Measurements from ENCODE around the gene TDRKH. TPM values are rescaled to one million over a fixed set of nuclear protein-coding genes. Genes with fewer than 3 reads are reported as not detected.

The TDRKH gene
- total and polyA plus RNA-seq, 2 experiments from 2014 or later = 10.2 to 25.6 TPM

DNA sequence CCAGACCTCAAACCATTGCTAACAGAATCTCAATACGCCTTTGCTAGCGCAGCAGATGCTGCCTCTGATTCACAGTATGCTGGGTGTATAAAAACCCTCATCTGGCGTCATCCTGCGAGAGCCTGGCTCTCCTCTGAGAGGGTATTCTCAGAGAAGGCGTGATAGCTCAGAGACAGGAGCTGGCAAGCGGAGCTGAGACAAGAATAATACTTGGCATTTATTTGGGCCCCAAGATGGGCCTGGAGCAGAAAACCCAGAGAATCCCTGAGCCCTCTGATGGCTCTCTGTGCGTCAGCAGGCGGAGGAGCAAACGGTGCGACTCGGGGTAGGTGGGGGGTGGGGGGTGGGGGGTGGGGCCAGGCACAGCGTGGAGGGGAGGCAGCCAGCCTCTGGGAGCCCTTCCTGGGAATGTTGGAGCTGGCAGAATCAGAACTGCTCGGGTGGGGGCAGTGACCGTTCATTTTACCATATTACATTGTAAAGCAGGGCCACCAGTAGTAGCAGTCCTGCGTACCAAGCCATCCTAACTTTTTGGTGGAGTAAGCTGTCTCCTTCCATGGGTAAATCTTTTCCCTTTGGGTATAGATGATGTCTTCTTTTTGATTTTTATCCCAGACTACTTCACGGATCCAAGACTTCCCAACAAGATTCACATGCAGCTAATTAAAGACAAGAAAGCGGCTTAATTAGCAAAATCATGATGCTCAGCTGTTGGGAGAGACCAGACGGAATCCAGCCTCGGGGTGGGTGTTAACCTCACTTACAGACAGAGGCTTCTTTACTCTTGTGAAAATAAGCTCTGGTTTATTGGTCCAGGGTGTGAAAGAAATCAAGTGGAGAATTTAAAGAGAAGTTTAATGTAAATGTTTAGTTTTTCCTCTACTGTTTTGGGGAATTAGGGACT is 61.9 kb downstream of the TDRKH start:
- Histone ChIP-seq H3K4me2 (peak overlapping the region; percentile 67), H3K36me3 (ENCODE audit: insufficient read depth) (no peaks in the 10 kb centered on the region), H3K79me2 (replicated peaks; ENCODE audit: insufficient read depth) (no peaks in the 10 kb centered on the region), H3K9me2 (ENCODE audit: insufficient read depth) (no peaks in the 10 kb centered on the region), H3K27ac (ENCODE audit: low read depth) (no peak overlapping the region), H3K4me1 (ENCODE audit: insufficient read depth) (peaks cover 24% of the 10 kb centered on the region), H3K27me3 (ENCODE audit: insufficient read depth) (peaks cover 3% of the 10 kb centered on the region), H2AFZ (peak overlapping the region; percentile 91), H3F3A (replicated peaks; ENCODE audit: low read depth) (0 out of 2 replicates have a peak, but pooled peaks cover 3% of the 10 kb centered on the region), H4K20me1 (replicated peaks; ENCODE audit: insufficient read depth) (no peaks in the 10 kb centered on the region), H3K4me3 (peak overlapping the region; percentile 45)
- Mint-ChIP-seq H3K27ac (no peak overlapping the region), H3K4me1 (peaks cover 37% of the 10 kb centered on the region), H3K27me3 (ENCODE audit: insufficient read depth, low read depth, poor library complexity) (peaks cover 12% of the 10 kb centered on the region), H3K36me3 (ENCODE audit: low read depth) (no peaks in the 10 kb centered on the region), H3K9me3 (no peaks in the 10 kb centered on the region), H3K4me3 (peak overlapping the region; percentile 41)
- DNase-seq (ENCODE audit: low spot score) (peak; percentile 72), ATAC-seq (peak; percentile 80)
- no peak for TF ChIP-seq EZH2 (IDR thresholded peaks at IDR 0.05; ENCODE audit: low read depth, unreplicated experiment)
- no peak for TF ChIP-seq ETS1 (IDR thresholded peaks at IDR 0.05)
- no peak for TF ChIP-seq EZH2phosphoT487 (IDR thresholded peaks at IDR 0.05; ENCODE audit: unreplicated experiment)
- no peak for TF ChIP-seq CREB1 (CRISPR knock-in tag; IDR thresholded peaks at IDR 0.05; ENCODE audit: low read depth)
- no peak for TF ChIP-seq REST (IDR thresholded peaks at IDR 0.05; ENCODE audit: unreplicated experiment)
- TF ChIP-seq, protein P1, sequence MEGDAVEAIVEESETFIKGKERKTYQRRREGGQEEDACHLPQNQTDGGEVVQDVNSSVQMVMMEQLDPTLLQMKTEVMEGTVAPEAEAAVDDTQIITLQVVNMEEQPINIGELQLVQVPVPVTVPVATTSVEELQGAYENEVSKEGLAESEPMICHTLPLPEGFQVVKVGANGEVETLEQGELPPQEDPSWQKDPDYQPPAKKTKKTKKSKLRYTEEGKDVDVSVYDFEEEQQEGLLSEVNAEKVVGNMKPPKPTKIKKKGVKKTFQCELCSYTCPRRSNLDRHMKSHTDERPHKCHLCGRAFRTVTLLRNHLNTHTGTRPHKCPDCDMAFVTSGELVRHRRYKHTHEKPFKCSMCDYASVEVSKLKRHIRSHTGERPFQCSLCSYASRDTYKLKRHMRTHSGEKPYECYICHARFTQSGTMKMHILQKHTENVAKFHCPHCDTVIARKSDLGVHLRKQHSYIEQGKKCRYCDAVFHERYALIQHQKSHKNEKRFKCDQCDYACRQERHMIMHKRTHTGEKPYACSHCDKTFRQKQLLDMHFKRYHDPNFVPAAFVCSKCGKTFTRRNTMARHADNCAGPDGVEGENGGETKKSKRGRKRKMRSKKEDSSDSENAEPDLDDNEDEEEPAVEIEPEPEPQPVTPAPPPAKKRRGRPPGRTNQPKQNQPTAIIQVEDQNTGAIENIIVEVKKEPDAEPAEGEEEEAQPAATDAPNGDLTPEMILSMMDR (conservative IDR thresholded peaks at IDR 0.05; ENCODE audit: low read depth in 2 of 2) = no peak
- TF ChIP-seq NANOG (IDR thresholded peaks at IDR 0.05; ENCODE audit: borderline replicate concordance) = no peak
- TF ChIP-seq JUNB (IDR thresholded peaks at IDR 0.05; ENCODE audit: unreplicated experiment) = no peak
- no peak for TF ChIP-seq ZNF462 (CRISPR knock-in tag; IDR thresholded peaks at IDR 0.05)
- no peak for TF ChIP-seq ZNF331 (CRISPR knock-in tag; IDR thresholded peaks at IDR 0.05; ENCODE audit: low read depth)
- no peak for TF ChIP-seq POLR2AphosphoS5 (IDR thresholded peaks at IDR 0.05; ENCODE audit: low read depth)
- TF ChIP-seq ZNF114 (CRISPR knock-in tag; IDR thresholded peaks at IDR 0.05) = no peak
- no peak for TF ChIP-seq STAT1 (IDR thresholded peaks at IDR 0.05; ENCODE audit: unreplicated experiment)

All from GM23338 (cell line).